Activated CD8-positive, alpha-beta T cell treated with anti-CD3 and anti-CD28 coated beads, Interleukin-2, amount 10 ng/mL, durations not matched to agents 7 days and 5 days (primary cell): ENCODE results near the gene TMEM184A. TPM values are rescaled to one million over a fixed set of nuclear protein-coding genes. Genes with fewer than 3 reads are reported as not detected.

Source experiments
- ATAC-seq: fragments of 150-1000 bp; cut with Tn5 transposase; one replicate; pipeline ENCODE4 v1.10.0; 2021; ENCODE audit warnings: moderate library complexity
- CTCF ChIA-PET: fragments of 350-600 bp; sonication (Branson Sonifier 250); formaldehyde crosslinking; loops from one replicate; lab custom pipeline; 2021; ENCODE audit warnings: antibody characterized with exemption; lab: Charles Lee
- POLR2A ChIA-PET: fragments of 350-600 bp; sonication (Branson Sonifier 250); formaldehyde crosslinking; loops from one replicate; lab custom pipeline; 2021; ENCODE audit warnings: antibody characterized with exemption; lab: Charles Lee
- DNase-seq: peaks from one replicate; pipeline ENCODE4 v3.0.0-alpha.2; 2020
- H3K27ac Mint-ChIP-seq: one replicate; pipeline ENCODE4 v1.8.0; 2021; ENCODE audit warnings: mild to moderate bottlenecking, mixed read lengths
- H3K27me3 Mint-ChIP-seq: one replicate; pipeline ENCODE4 v1.8.0; 2021; ENCODE audit warnings: low read depth, mixed read lengths
- H3K36me3 Mint-ChIP-seq: one replicate; pipeline ENCODE4 v1.8.0; 2021; ENCODE audit warnings: low read depth, mixed read lengths
- H3K4me1 Mint-ChIP-seq: one replicate; pipeline ENCODE4 v1.8.0; 2021; ENCODE audit warnings: low read depth, mixed read lengths
- H3K4me3 Mint-ChIP-seq: one replicate; pipeline ENCODE4 v1.8.0; 2021; ENCODE audit warnings: mild to moderate bottlenecking, mixed read lengths
- H3K9me3 Mint-ChIP-seq: one replicate; pipeline ENCODE4 v1.8.0; 2022; ENCODE audit warnings: mixed read lengths; ENCODE audit not compliant: insufficient read depth
- total RNA-seq, 2 experiments: library from RNA; stranded (reverse); gene quantifications; one replicate each; pipeline ENCODE4 v1.2.3, GENCODE V29; 2021

The TMEM184A gene
- total RNA-seq, 2 experiments from 2014 or later = not detected

DNA sequence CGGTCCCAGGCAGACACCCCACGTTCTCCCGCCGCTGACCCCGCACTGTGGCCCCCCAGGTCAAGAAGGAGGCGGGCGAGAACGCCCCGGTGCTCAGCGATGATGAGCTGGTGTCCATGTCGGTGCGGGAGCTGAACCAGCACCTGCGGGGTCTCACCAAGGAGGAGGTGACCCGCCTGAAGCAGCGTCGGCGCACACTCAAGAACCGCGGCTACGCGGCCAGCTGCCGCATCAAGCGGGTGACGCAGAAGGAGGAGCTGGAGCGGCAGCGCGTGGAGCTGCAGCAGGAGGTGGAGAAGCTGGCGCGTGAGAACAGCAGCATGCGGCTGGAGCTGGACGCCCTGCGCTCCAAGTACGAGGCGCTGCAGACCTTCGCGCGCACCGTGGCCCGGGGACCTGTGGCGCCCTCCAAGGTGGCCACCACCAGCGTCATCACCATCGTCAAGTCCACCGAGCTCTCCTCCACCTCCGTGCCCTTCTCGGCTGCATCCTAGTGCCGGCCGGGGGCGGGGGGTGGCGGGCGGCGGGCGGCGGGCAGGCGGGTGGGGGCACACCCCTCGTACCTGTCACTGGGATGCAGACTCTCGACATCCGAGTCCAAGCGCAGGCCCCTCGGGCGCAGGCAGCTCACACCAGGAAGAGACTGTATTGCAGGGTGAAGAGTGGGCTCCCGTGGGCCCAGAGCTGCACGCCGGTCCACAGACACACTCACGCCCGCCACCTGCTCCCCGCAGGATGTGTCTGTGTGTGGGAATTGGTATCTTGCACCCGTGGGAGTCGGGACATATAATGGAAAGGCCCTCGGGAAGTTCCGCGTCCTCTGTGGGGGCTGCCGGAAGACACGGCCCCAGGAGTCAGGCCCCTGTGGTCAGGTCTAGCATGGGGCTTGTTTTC lies 15.9 kb downstream of the TMEM184A start:
- Mint-ChIP-seq H3K4me3 (no peak overlapping the region), H3K4me1 (no peaks in the 10 kb centered on the region), H3K27me3 (no peaks in the 10 kb centered on the region), H3K9me3 (no peaks in the 10 kb centered on the region), H3K27ac (no peak overlapping the region), H3K36me3 (peaks cover 9% of the 10 kb centered on the region)
- DNase-seq (no peak), ATAC-seq (no peak)
- ChIA-PET CTCF (no interaction called here), POLR2A (interaction anchor here (0.9 kb wide), 1 partner anchor 10 kb away, joined by 3 read pairs; no protein-coding TSS in a partner anchor)

DNA sequence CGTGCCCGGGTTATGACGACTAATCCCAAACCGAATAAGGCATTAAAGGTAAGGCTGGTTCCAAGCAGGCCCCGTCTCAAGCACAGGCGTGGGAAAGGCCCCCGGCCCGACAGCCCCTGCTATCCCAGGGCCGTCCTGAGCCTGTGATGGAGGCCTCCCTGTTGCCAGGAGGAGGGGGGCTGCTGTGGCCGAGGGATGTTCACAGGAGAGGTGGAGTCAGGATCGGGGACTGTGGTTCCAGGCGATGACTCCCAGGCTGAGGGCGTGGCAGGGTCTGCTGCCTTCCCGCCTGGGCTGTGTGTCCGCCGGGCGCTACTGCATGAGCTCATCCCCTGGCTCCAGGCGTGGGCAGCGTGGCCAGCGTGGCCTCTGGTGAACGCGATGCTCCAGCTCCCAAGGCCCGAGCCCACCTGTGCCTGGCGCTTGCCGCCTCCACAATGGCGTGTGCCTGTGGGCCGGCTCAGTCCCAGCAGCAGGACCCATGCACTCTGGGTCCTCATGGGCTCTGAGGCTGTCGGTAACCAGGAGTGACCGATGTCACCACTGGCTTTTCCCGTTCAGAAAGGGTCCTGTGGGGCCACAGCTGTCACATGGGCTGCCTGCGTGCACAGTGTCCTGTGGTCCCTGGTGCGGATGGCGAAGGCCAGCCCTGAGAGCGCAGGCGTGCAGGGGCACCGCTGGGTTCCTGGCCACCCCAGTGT lies 16.7 kb downstream of the TMEM184A start:
- CTCF ChIA-PET = no interaction called here
- Mint-ChIP-seq H3K4me1 (peaks cover 3% of the 10 kb centered on the region), H3K27me3 (no peaks in the 10 kb centered on the region), H3K4me3 (no peak overlapping the region), H3K27ac (no peak overlapping the region), H3K9me3 (no peaks in the 10 kb centered on the region), H3K36me3 (peaks cover 9% of the 10 kb centered on the region)
- ATAC-seq (no peak), DNase-seq (no peak)
- POLR2A ChIA-PET = no interaction called here

DNA sequence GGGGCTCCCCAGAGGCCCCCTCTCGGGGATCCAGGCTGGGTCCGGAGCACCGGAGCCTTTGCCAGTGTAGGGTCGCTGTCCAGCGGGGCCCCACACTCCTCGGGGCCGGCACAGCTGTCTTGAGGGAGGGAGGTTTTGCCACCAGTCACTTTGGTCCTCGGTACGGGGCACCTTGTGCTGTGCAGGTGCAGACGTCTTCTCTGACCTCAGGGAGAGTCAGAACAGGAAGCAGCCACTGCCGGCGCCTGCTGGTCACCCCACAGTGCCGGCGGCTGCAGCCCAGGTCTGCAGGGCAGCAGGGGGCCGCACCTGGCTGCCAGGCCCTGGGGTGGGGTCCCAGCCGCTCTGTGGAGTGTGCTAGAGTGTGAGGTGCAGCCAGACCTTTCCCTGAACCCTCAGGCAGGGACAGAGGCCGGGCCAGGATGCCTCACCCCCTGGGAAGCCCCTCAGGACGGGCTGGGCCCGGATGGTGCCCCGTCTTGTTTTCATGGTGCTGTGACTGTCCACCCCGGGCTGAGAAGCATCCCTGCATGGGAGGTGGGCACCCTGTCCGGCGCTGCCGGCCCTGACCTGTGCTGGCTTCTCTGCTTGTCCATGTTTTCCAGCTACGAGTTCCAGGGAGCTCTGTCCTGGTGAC lies 17.3 kb downstream of the TMEM184A start:
- H3K27me3 Mint-ChIP-seq = no peaks in the 10 kb centered on the region
- H3K4me3 Mint-ChIP-seq = no peak overlapping the region
- H3K36me3 Mint-ChIP-seq = peaks cover 9% of the 10 kb centered on the region
- DNase-seq (no peak), ATAC-seq (no peak)
- ChIA-PET CTCF (no interaction called here), POLR2A (no interaction called here)
- H3K4me1 Mint-ChIP-seq = peaks cover 5% of the 10 kb centered on the region
- H3K9me3 Mint-ChIP-seq = no peaks in the 10 kb centered on the region
- H3K27ac Mint-ChIP-seq = no peak overlapping the region

DNA sequence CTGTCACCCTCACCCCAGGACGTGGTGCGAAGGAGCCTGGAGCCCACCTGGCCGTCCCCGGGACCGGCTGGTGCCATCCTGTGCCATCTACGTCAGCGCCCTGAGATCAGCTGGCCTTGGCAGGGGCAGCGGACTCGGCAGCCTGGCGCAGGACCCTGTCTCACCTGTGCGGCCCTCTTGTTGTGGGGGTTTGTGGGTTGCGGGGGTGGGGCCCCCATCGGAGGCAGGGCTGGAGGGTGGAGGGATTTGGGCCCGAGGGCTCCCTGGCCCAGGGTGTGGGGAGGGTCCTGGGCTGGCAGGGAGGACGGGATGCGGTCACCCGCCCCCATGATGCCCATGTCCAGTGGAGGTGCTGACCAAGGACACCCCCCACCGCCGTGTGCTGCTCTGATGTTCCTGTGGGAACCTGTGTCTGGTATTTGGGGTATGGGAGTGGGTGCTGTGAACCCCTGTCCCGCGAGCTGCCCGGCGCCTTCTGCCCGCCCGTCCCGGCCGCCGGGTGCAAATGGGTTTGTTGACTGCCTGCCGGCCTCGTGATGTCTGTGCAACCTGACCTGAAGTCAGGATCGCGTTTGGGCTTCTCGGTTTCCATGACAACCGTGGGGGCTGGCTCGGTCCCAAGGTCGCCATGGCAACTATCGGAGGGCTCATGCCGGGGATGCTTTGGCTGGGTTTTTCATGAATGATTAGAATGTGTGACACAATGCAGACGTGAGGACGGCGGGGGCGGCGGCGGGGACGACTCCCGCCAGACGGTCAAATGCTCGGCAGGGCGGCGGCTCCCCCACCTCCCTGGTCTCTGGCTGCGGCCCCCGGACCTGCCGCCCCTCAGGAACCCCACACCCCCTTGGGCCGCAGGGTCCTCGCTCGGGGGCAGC lies 18.2 kb downstream of the TMEM184A start:
- Mint-ChIP-seq H3K4me3 (no peak overlapping the region), H3K9me3 (no peaks in the 10 kb centered on the region), H3K27me3 (no peaks in the 10 kb centered on the region), H3K36me3 (peaks cover 9% of the 10 kb centered on the region), H3K27ac (no peak overlapping the region), H3K4me1 (peaks cover 13% of the 10 kb centered on the region)
- CTCF ChIA-PET = no interaction called here
- ATAC-seq = no peak
- DNase-seq = no peak
- POLR2A ChIA-PET = no interaction called here

DNA sequence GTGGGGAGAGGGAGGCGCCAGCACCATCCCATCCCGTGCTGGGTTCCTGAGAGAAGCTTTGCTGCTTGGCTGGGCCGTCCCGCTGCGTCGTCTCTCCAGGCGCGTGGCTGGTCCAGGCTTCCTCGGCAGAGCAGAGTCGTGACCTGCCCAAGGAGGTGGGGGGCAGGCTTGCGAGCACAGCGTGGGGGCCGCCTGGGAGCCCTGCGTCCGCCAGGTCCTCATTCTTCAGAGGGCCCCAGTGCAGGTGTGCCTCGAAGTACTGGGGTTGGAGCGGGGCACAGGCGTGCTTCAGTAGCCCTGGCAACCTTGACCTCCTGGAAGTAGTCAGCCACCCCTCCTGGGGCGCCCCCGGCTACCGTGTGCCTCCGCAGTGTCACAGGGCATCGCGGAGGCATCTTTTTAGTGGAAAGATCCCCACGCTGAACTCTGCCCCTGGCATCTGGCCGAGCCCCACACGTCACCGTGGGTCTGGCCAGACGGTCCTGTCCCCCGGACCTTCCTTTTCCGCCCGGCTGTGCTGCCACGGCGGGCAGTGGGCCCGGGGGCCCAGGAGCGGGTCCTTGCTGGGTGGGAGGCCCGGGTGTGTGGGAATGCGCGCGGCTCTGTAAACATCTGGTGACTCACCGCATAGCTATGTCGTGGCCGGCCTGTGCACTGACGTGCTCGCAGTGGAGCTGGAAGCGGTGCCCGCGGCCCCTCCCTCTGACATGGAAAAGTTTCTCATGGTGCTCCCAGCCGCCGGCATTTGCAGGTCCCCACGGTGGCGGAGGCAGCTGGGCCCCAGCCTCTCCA lies 19.1 kb downstream of the TMEM184A start:
- Mint-ChIP-seq H3K36me3 (peaks cover 9% of the 10 kb centered on the region), H3K27ac (no peak overlapping the region), H3K27me3 (no peaks in the 10 kb centered on the region), H3K4me3 (no peak overlapping the region), H3K9me3 (no peaks in the 10 kb centered on the region), H3K4me1 (peaks cover 22% of the 10 kb centered on the region)
- DNase-seq (no peak), ATAC-seq (no peak)
- ChIA-PET POLR2A (no interaction called here), CTCF (no interaction called here)

DNA sequence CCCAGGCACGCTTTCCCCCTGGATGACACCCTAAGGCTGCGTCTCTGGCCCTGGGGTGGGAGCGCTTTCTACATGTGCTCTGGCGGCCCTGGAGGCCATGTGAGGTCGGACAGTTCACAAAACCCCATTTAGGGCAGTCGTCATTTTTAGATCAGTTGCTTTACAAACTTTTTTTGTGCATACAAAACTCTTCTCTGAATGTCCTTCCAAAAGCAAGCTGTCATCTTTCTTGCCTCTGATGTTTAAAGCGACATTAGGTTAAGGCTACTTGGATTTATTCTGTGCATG lies 19.6 kb downstream of the TMEM184A start:
- Mint-ChIP-seq H3K27me3 (no peaks in the 10 kb centered on the region), H3K36me3 (peaks cover 9% of the 10 kb centered on the region), H3K9me3 (no peaks in the 10 kb centered on the region), H3K4me1 (peaks cover 27% of the 10 kb centered on the region), H3K4me3 (no peak overlapping the region), H3K27ac (no peak overlapping the region)
- DNase-seq (no peak), ATAC-seq (no peak)
- ChIA-PET CTCF (no interaction called here), POLR2A (no interaction called here)

DNA sequence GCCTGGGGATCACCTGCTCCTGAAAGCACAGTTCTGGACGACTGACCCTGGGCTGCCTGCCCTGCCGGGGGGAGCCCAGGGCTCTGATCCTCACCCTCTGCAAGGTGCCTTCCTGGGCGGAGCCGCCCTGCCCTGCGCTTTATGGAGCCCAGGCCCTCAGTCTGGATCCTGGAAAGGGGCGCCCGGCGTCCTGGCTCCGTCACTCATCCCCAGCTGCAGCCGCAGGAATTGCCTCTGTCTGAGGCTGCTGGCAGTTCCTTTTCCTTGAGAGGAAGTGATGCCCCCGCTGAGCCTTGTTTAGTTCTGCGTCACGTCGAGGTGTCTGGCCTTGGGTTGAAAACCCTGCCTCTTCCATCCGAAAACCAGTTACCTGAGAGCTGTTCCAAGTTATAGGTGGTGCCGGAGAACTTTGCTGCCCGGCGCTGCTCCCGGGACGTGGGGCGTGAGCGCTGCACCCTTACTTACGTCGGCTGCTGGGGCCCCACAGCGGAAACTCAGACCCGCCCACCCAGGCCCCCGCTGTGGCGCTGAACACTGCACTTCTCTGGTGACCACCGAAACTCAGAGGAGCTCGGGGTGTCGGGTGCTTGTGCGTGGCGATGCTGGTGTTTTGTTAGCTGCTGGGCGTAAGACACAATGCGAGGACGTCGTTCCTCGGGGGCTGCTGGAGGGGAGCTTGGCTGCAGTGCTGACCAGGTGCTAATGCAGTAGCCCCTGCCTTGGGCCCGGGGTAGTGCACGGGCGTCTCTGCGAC lies 20.1 kb downstream of the TMEM184A start:
- no peak for DNase-seq
- Mint-ChIP-seq H3K4me1 (peaks cover 28% of the 10 kb centered on the region), H3K9me3 (no peaks in the 10 kb centered on the region), H3K36me3 (peaks cover 4% of the 10 kb centered on the region), H3K27me3 (no peaks in the 10 kb centered on the region), H3K4me3 (no peak overlapping the region), H3K27ac (no peak overlapping the region)
- CTCF ChIA-PET = interaction anchor here (1.3 kb wide), 1 partner anchor 62 kb away, joined by 3 read pairs; no protein-coding TSS in a partner anchor
- no peak for ATAC-seq
- POLR2A ChIA-PET = no interaction called here

DNA sequence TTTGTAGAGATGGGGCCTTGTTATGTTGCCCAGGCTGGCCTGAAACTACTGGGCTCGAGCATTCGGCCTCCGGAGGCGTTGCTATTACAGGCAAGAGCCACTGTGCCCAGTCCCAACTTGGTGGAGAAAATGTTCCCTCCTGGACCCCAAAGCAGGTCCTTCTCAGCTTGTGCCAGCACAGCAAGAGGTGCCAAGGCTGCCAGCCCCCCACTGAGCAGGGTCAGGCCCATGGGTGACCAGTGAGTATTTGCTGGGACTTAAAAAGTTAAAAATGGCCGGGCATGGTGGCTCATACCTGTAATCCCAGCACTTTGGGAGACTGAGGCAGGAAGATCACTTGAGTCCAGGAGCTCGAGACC lies 20.9 kb downstream of the TMEM184A start:
- CTCF ChIA-PET = interaction anchor here (1.3 kb wide), 1 partner anchor 61 kb away, joined by 3 read pairs; no protein-coding TSS in a partner anchor
- H3K27ac Mint-ChIP-seq = no peak overlapping the region
- DNase-seq (no peak), ATAC-seq (no peak)
- no peak overlapping the region for H3K4me3 Mint-ChIP-seq
- H3K27me3 Mint-ChIP-seq = no peaks in the 10 kb centered on the region
- peaks cover 2% of the 10 kb centered on the region for H3K36me3 Mint-ChIP-seq
- POLR2A ChIA-PET = no interaction called here
- peaks cover 30% of the 10 kb centered on the region for H3K4me1 Mint-ChIP-seq
- no peaks in the 10 kb centered on the region for H3K9me3 Mint-ChIP-seq

DNA sequence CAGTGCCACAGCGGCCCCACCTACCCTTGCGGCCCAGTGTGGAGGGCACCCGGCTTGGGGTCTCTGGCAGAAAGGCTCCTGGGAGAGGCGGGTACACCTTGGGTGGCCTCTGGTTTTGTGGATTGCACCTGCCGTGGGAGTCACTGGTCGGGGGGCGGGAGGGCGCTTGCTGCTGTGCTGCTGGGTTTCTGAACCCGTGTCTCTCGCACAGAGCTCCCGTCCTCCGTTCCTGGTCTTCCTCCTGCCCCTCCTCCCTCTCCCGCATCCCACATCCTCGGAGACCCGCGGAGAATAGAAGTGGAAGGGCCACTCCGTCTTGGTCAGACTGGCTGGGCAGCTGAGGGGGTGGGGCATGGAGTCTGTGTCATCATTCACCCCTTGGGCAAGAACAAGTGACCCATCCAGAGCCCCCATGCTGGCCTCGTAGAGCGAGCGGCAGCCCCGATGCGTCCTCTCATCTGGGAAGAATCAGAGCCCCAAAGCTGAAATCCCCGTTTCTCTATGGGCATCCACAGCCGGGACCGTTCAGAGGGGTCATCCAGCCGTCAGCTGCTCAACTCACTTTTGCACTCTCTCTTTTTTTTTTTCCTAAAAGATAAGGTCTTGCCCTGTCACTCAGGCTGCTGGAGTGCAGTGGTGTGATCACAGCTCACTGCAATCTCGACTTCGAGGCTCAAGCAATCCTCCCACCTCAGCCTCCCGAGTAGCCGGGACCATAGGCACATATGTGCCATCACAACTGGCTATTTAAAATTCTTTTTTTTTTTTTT lies 21.5 kb downstream of the TMEM184A start:
- ChIA-PET POLR2A (no interaction called here), CTCF (interaction anchor here (1.3 kb wide), 1 partner anchor 60 kb away, joined by 3 read pairs; no protein-coding TSS in a partner anchor)
- Mint-ChIP-seq H3K27me3 (no peaks in the 10 kb centered on the region), H3K27ac (peak overlapping the region; percentile 30), H3K4me3 (no peak overlapping the region), H3K4me1 (peaks cover 32% of the 10 kb centered on the region), H3K9me3 (no peaks in the 10 kb centered on the region), H3K36me3 (peaks cover 2% of the 10 kb centered on the region)
- no peak for ATAC-seq
- no peak for DNase-seq
